GM08714 (cell line): ENCODE data around the gene LPP.

Experiments
- H3K4me3 ChIP-seq: fragments of 200-500 bp; sonication (Bioruptor generic); 2 replicates; pipeline ENCODE4 v1.5.1; 2014; ENCODE audit warnings: mild to moderate bottlenecking, low read length, inconsistent platforms
- ZNF274 ChIP-seq: IDR thresholded peaks from 2 replicates; pipeline ENCODE4 v1.6.1; 2012; ENCODE audit warnings: mild to moderate bottlenecking, low read depth, low read length

The LPP gene

DNA sequence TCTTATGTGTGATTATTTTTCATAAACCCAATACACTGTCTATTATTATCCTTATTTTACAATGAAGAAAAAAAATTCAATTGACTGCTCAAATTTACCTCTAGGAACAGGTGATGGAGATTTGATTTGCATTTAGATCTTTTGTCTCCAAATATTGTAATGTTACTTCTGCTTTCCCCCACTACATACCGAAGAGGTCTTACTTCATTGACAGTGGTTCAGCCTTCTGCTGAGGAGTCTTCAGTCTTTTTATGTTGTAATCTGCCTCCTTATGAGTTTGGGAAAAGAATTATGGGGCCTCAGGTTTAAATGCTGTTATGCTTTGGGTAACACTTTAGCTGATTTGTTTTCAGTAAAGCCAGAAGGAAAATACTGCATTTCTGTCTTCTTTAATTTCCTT, 199.5 kb downstream of the LPP start:
- H3K4me3 ChIP-seq: no peak overlapping the region
- no peak for TF ChIP-seq ZNF274

- H3K4me3 ChIP-seq: no peak overlapping the region
- TF ChIP-seq ZNF274: no peak
These were observed 205.0 kb downstream of the LPP start for GRCh38 chr3:188358787-188359493.

DNA sequence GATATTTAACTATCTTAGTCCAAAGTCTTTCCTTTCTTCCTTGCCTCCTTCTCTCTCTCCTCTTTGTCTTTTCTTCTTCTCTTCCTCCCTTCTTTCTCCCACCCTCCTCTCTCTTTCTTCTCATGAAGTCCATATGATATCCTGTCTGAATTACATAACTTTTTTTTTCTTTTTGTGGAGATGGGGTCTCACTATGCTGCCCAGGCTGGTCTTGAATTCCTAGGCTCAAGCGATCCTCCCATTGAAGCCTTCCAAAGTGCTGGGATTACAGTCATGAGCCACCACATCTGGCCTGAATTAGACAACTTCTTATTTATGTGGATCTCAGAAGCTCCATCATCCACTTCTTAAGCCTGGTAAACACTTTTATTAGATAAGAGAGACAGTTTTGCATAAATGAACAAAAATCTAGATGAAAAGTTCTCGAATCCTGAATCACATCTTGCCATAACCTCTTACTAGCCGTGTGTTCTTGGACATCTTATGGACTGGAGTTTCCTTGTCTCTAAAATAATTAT, 206.5 kb downstream of the LPP start:
- no peak for TF ChIP-seq ZNF274
- H3K4me3 ChIP-seq: no peak overlapping the region

- TF ChIP-seq ZNF274: no peak
- no peak overlapping the region for H3K4me3 ChIP-seq
These were observed 207.9 kb downstream of the LPP start for GRCh38 chr3:188361888-188362287.

- no peak overlapping the region for H3K4me3 ChIP-seq
- no peak for TF ChIP-seq ZNF274
These were observed 208.5 kb downstream of the LPP start for GRCh38 chr3:188362405-188362831.

DNA sequence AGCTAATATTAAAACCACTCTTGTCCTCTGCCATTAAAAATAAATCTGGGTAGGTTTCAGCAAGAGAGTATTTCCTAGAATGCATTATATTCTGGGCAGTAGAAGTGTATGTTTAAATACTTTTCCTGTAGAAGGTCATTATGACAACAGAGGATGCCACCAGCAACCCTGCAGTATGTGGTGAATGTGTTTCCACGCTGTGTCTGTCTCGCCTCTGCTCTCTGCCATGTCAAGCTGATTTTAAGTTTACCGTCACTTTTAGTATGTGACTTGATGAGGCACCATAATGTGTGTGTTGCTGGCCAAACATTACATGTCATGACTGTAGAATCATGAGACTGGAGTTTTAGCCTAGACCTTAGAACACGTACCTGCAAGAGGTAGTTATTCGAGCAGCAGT, 211.2 kb downstream of the LPP start:
- no peak overlapping the region for H3K4me3 ChIP-seq
- TF ChIP-seq ZNF274: no peak

GRCh38 chr3:188365988-188366698, 212.2 kb downstream of the LPP start:
- no peak for TF ChIP-seq ZNF274
- H3K4me3 ChIP-seq: no peak overlapping the region

- no peak overlapping the region for H3K4me3 ChIP-seq
- TF ChIP-seq ZNF274: no peak
These were observed 213.7 kb downstream of the LPP start for GRCh38 chr3:188367678-188368077.

- H3K4me3 ChIP-seq: no peak overlapping the region
- no peak for TF ChIP-seq ZNF274
These were observed 215.6 kb downstream of the LPP start for GRCh38 chr3:188369526-188369925.

- H3K4me3 ChIP-seq: no peak overlapping the region
- no peak for TF ChIP-seq ZNF274
These were observed 216.3 kb downstream of the LPP start for GRCh38 chr3:188370081-188370830.

- no peak for TF ChIP-seq ZNF274
- no peak overlapping the region for H3K4me3 ChIP-seq
These were observed 224.8 kb downstream of the LPP start for GRCh38 chr3:188378786-188379185.

DNA sequence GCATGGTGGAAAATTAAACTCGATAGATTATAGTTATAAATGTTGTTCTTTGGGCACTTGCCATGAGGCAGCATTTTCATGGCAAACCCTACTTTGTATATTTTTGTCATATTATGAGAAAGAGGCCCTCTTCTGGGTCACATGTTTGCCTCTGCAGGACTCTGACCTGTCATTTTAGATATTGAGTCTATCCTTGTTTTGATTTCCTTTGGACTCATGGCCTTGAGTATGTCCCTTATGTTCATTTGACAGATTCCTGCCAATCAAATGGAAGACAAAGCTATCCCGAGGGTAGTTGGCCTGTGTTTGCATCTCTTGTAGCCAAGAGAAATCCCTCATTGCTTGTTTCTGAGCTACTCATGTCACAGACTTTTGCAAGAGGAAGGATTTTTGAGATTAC, 226.3 kb downstream of the LPP start:
- TF ChIP-seq ZNF274: no peak
- H3K4me3 ChIP-seq: no peak overlapping the region

DNA sequence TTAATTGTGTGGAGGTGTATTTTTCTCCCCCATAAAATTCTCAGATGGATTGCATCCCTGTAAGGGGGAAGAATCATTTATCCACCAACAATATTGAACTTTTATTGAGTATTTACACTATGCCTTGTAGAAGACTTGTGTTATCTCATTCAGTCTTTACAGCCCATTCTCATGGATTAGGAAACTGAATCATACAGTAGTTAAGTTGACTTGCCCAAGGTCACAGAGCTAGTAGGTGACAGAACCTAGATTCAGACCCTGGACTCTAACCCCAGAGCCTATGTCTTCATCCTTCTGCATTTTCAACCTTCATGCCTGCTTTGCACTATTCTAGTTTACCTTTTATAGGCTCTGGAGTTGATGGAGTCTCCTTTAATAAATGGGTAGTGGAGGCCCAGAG, 226.8 kb downstream of the LPP start:
- TF ChIP-seq ZNF274: no peak
- no peak overlapping the region for H3K4me3 ChIP-seq

DNA sequence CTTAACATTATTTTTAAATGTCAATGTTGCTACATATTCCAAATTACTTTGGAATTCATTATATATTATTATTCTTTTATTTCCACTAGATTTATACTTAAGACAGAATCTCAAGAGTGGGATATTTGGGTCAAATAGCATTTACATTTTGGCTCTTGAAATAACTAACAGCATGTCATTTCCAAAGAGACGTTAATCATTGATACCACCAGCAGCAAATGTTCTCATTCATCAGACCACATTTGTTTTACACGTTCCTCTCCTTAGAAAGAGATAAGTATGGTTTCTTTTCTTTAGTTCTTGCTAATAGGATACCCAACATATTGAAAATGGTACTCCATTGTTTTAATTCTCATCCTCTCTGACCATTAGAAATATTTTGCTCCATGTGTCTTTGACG, 229.8 kb downstream of the LPP start:
- H3K4me3 ChIP-seq: no peak overlapping the region
- TF ChIP-seq ZNF274: no peak

GRCh38 chr3:188385295-188385694, 231.3 kb downstream of the LPP start:
- TF ChIP-seq ZNF274: no peak
- no peak overlapping the region for H3K4me3 ChIP-seq
